ENCODE data around the gene XRCC6. TPM values are rescaled to one million over a fixed set of nuclear protein-coding genes. Genes with fewer than 3 reads are reported as not detected.
A peak's percentile ranks its signal among the peaks of the same experiment; 100 is the strongest.

The XRCC6 gene
- total and polyA plus RNA-seq, 9 of the 15 experiments (the other 6 are each of a cell fraction or from before 2014, with no cell fraction given): 151 to 440 (median 318) TPM

- TF ChIP-seq MNT (conservative IDR thresholded peaks at IDR 0.05) (peak; percentile 34 to 54; a peak in 1 of 4 replicates), MYC (IDR thresholded peaks at IDR 0.05; ENCODE audit: low read depth, low read length) (peak; percentile 70; the same call in 1 of the 2 replicates), MYC (CRISPR knock-in tag; IDR thresholded peaks at IDR 0.05; ENCODE audit: borderline replicate concordance, low read depth) (no peak), FOXK1 (CRISPR knock-in tag; IDR thresholded peaks at IDR 0.05; ENCODE audit: borderline replicate concordance) (no peak), ZSCAN29 (IDR thresholded peaks at IDR 0.05) (no peak), POLR2A (conservative IDR thresholded peaks at IDR 0.05) (peak; percentile 87), ZNF512 (tag; IDR thresholded peaks at IDR 0.05) (no peak), CXXC5 (CRISPR knock-in tag; IDR thresholded peaks at IDR 0.05) (no peak), CBX5 (IDR thresholded peaks at IDR 0.05; ENCODE audit: borderline replicate concordance, low read depth) (no peak), ELF1 (tag; IDR thresholded peaks at IDR 0.05) (no peak), RB1 (IDR thresholded peaks at IDR 0.05; ENCODE audit: low read depth) (peak; percentile 22; the same call in 1 of the 2 replicates), CHAMP1 (IDR thresholded peaks at IDR 0.05) (no peak), HMGN3 (IDR thresholded peaks at IDR 0.05; ENCODE audit: borderline replicate concordance, extremely low read depth, insufficient read length, low read depth, low read length) (peak; percentile 20), ZNF212 (CRISPR knock-in tag; IDR thresholded peaks at IDR 0.05) (no peak)
Observed at GRCh38 chr22:41620589-41621098, 451 bp upstream of the XRCC6 start, which contains the start of gene DESI1 (continued).

All from K562 (cell line).